ENCODE measurements around the gene TXNDC12.

GRCh38 chr1:51973587-51974474 lies 81.2 kb downstream of the TXNDC12 start:
- no peak for TF ChIP-seq POLR2A (IDR thresholded peaks at IDR 0.05)
- no peak for TF ChIP-seq CTCF (IDR thresholded peaks at IDR 0.05)

All from uterus (tissue), 2 donors.